ENCODE data around the gene JPH4.
"Not testable (repeated sequence)": the region's sequence is repeated elsewhere in the genome, so short reads cannot be mapped to it uniquely, and the experiment has no call there.

The JPH4 gene

GRCh38 chr14:23538785-23539184 is 39.8 kb downstream of the JPH4 start:
- peaks cover 36% of the 10 kb centered on the region for H3K27me3 Mint-ChIP-seq (ENCODE audit: low read depth, poor library complexity)
- DNase-seq: peak; percentile 66
- TF ChIP-seq, protein P1, sequence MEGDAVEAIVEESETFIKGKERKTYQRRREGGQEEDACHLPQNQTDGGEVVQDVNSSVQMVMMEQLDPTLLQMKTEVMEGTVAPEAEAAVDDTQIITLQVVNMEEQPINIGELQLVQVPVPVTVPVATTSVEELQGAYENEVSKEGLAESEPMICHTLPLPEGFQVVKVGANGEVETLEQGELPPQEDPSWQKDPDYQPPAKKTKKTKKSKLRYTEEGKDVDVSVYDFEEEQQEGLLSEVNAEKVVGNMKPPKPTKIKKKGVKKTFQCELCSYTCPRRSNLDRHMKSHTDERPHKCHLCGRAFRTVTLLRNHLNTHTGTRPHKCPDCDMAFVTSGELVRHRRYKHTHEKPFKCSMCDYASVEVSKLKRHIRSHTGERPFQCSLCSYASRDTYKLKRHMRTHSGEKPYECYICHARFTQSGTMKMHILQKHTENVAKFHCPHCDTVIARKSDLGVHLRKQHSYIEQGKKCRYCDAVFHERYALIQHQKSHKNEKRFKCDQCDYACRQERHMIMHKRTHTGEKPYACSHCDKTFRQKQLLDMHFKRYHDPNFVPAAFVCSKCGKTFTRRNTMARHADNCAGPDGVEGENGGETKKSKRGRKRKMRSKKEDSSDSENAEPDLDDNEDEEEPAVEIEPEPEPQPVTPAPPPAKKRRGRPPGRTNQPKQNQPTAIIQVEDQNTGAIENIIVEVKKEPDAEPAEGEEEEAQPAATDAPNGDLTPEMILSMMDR (IDR thresholded peaks at IDR 0.05): no peak
- peak overlapping the region; percentile 96 for H3K27ac Mint-ChIP-seq
- peak overlapping the region; percentile 72 for H3K4me3 Mint-ChIP-seq
- H3K9me3 Mint-ChIP-seq: no peaks in the 10 kb centered on the region
- peaks cover 36% of the 10 kb centered on the region for H3K36me3 Mint-ChIP-seq (ENCODE audit: low read depth)
- H3K4me1 Mint-ChIP-seq: peaks cover 60% of the 10 kb centered on the region

DNA sequence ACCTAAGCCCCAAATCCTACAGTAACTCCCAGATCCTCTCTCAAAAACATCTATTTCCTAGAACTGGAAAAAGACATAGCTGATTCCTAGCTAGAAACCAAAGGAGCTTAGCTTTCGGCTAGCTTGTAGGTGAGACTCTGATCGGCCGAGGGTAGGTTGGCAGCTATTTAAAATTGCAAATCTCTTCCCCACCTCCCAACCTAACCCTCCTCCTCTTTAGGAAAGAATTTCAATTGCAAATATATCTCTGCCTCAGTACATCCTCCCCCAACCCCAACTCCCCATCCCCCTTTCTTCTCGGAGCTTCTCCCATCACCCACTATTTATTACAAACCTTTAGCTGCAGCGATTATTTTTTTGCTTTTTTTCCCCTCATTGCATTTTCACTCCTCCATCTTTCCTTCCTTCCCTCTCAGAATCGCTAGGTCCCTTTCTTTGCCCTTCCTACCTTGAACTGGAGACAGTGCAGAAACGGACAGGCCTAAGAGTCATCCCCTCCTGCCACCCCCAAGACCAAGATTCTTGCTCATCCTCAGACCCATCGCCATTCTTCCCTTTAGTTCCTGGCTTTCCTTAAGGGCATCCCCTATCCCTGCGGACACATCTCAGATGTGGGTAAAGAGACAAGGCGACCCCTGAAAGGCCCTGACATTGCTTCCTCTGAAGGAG is 40.4 kb downstream of the JPH4 start:
- Mint-ChIP-seq H3K9me3 (no peaks in the 10 kb centered on the region), H3K36me3 (ENCODE audit: low read depth) (peaks cover 37% of the 10 kb centered on the region), H3K4me3 (peak overlapping the region; percentile 72), H3K27me3 (ENCODE audit: low read depth, poor library complexity) (peaks cover 36% of the 10 kb centered on the region), H3K4me1 (peaks cover 56% of the 10 kb centered on the region), H3K27ac (peak overlapping the region; percentile 96)
- TF ChIP-seq, protein P1 (IDR thresholded peaks at IDR 0.05): no peak
- DNase-seq: no peak

DNA sequence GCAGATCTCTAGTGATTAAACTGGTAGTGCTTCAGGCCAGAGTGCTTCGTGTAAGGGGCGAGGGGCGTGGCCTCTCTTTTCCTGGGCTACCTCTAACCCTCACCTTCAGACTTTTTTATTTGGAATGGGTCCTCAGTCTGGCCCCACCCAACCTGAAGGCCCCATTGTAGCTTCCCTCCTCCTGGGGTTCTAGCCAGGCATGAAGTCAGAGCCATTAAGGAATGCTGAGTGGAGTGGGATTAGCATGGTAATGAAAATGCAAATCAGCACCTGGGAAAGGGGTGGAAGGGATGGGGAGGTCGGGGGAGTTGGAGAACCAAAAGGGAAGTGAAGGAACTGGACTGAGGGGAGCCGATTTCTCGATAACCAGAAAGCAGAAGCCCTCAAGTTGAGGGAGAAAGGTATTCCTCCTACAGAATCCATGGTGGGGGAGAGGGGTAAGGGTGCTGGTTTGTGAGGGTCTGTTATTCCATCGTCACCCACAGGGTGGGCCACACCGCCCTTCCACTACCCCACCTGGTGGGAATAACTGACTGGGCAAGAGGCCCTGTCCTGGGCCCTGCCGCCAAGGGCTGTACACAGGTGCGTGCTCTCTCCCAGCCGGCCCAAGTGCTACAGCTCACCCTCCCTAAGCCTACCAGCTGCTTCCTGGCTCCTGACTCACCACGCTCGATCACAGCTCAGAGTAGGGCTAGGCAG is 41.1 kb downstream of the JPH4 start:
- peaks cover 54% of the 10 kb centered on the region for H3K4me1 Mint-ChIP-seq
- DNase-seq: no peak
- peaks cover 34% of the 10 kb centered on the region for H3K27me3 Mint-ChIP-seq (ENCODE audit: low read depth, poor library complexity)
- no peaks in the 10 kb centered on the region for H3K9me3 Mint-ChIP-seq
- TF ChIP-seq, protein P1 (IDR thresholded peaks at IDR 0.05): no peak
- H3K36me3 Mint-ChIP-seq (ENCODE audit: low read depth): peaks cover 41% of the 10 kb centered on the region
- peak overlapping the region; percentile 72 for H3K4me3 Mint-ChIP-seq
- peak overlapping the region; percentile 96 for H3K27ac Mint-ChIP-seq

- Mint-ChIP-seq H3K4me1 (peaks cover 49% of the 10 kb centered on the region), H3K27ac (peak overlapping the region; percentile 52), H3K36me3 (ENCODE audit: low read depth) (peaks cover 42% of the 10 kb centered on the region), H3K27me3 (ENCODE audit: low read depth, poor library complexity) (peaks cover 36% of the 10 kb centered on the region)
- not testable (repeated sequence) for H3K9me3 Mint-ChIP-seq, H3K4me3 Mint-ChIP-seq, DNase-seq
Measured at GRCh38 chr14:23536906-23537305, 41.7 kb downstream of the JPH4 start.

DNA sequence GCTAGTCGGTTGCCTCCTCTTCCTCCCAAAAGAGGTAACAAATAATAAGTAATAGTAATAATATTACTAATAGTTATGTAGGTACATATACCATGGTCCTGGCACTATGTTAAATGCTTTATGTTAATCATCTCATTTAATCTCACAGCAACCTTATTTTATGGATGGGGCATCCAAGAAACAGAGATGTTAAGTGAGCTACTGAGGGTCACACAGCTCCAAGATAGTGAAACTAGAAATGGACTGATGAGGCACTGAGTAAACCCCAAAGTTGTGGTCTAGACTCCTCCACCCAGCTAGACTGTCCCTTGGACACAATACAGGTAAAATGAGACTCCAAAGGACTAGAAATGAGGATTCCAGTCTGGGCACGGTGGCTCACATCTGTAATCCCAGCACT is 42.1 kb downstream of the JPH4 start:
- peaks cover 46% of the 10 kb centered on the region for H3K4me1 Mint-ChIP-seq
- peaks cover 32% of the 10 kb centered on the region for H3K27me3 Mint-ChIP-seq (ENCODE audit: low read depth, poor library complexity)
- peaks cover 38% of the 10 kb centered on the region for H3K36me3 Mint-ChIP-seq (ENCODE audit: low read depth)
- no peak for DNase-seq
- no peaks in the 10 kb centered on the region for H3K9me3 Mint-ChIP-seq
- H3K27ac Mint-ChIP-seq: no peak overlapping the region
- no peak overlapping the region for H3K4me3 Mint-ChIP-seq
- TF ChIP-seq, protein P1 (IDR thresholded peaks at IDR 0.05): no peak

- no peak for DNase-seq
- Mint-ChIP-seq H3K4me1 (peaks cover 51% of the 10 kb centered on the region), H3K27me3 (ENCODE audit: low read depth, poor library complexity) (peaks cover 33% of the 10 kb centered on the region), H3K27ac (peak overlapping the region; percentile 16), H3K36me3 (ENCODE audit: low read depth) (peaks cover 38% of the 10 kb centered on the region), H3K9me3 (no peaks in the 10 kb centered on the region), H3K4me3 (no peak overlapping the region)
- TF ChIP-seq, protein P1 (IDR thresholded peaks at IDR 0.05): no peak
Measured at GRCh38 chr14:23535943-23536342, 42.6 kb downstream of the JPH4 start.

Measured in nephron progenitor cell (in vitro differentiated cells).